Chondrocyte (in vitro differentiated cells): Measurements from ENCODE around the gene INPP4B. TPM values are rescaled to one million over a fixed set of nuclear protein-coding genes. Genes with fewer than 3 reads are reported as not detected.

ENCODE experiments used
- DNase-seq: peaks from one replicate; pipeline ENCODE4 v3.0.0; 2021; ENCODE audit warnings: mixed read lengths, low spot score
- H3K27ac Mint-ChIP-seq: one replicate; pipeline ENCODE4 v1.8.0; 2021; ENCODE audit warnings: mild to moderate bottlenecking, moderate library complexity, mixed read lengths; ENCODE audit not compliant: unreplicated experiment
- H3K27me3 Mint-ChIP-seq: 2 replicates; pipeline ENCODE4 v1.8.0; 2021; ENCODE audit warnings: low read depth, mixed read lengths
- H3K36me3 Mint-ChIP-seq: 2 replicates; pipeline ENCODE4 v1.8.0; 2021; ENCODE audit warnings: low read depth, mixed read lengths
- H3K4me1 Mint-ChIP-seq: 2 replicates; pipeline ENCODE4 v1.8.0; 2021; ENCODE audit warnings: low read depth, mild to moderate bottlenecking, mixed read lengths
- H3K4me3 Mint-ChIP-seq: one replicate; pipeline ENCODE4 v1.8.0; 2021; ENCODE audit warnings: mild to moderate bottlenecking, moderate library complexity, mixed read lengths; ENCODE audit not compliant: unreplicated experiment
- H3K9me3 Mint-ChIP-seq: 2 replicates; pipeline ENCODE4 v1.8.0; 2021; ENCODE audit warnings: low read depth, mixed read lengths
- total RNA-seq: library from RNA; stranded (reverse); gene quantifications from 3 replicates; pipeline ENCODE4 v1.2.1, GENCODE V29; 2021
- TF ChIP-seq, protein P1 (sequence below): fragments of 200-600 bp; sonication (generic); IDR thresholded peaks from 2 replicates; pipeline ENCODE4 v1.5.0; 2021; ENCODE audit warnings: antibody characterized with exemption, mild to moderate bottlenecking, moderate library complexity

The INPP4B gene
- total RNA-seq, 1 donor from 2014 or later = 30.0 TPM

- Mint-ChIP-seq H3K36me3 (no peaks in the 10 kb centered on the region), H3K4me1 (peaks cover 15% of the 10 kb centered on the region), H3K9me3 (no peaks in the 10 kb centered on the region), H3K27ac (no peak overlapping the region), H3K4me3 (no peak overlapping the region), H3K27me3 (no peaks in the 10 kb centered on the region)
- no peak for DNase-seq
- TF ChIP-seq, protein P1, sequence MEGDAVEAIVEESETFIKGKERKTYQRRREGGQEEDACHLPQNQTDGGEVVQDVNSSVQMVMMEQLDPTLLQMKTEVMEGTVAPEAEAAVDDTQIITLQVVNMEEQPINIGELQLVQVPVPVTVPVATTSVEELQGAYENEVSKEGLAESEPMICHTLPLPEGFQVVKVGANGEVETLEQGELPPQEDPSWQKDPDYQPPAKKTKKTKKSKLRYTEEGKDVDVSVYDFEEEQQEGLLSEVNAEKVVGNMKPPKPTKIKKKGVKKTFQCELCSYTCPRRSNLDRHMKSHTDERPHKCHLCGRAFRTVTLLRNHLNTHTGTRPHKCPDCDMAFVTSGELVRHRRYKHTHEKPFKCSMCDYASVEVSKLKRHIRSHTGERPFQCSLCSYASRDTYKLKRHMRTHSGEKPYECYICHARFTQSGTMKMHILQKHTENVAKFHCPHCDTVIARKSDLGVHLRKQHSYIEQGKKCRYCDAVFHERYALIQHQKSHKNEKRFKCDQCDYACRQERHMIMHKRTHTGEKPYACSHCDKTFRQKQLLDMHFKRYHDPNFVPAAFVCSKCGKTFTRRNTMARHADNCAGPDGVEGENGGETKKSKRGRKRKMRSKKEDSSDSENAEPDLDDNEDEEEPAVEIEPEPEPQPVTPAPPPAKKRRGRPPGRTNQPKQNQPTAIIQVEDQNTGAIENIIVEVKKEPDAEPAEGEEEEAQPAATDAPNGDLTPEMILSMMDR = no peak
These were observed 425.6 kb downstream of the INPP4B start for GRCh38 chr4:142420311-142421095.

GRCh38 chr4:142419712-142420111 lies 426.4 kb downstream of the INPP4B start:
- Mint-ChIP-seq H3K27me3 (no peaks in the 10 kb centered on the region), H3K9me3 (no peaks in the 10 kb centered on the region), H3K36me3 (no peaks in the 10 kb centered on the region), H3K4me3 (no peak overlapping the region), H3K4me1 (peaks cover 19% of the 10 kb centered on the region), H3K27ac (no peak overlapping the region)
- DNase-seq = no peak
- TF ChIP-seq, protein P1 = no peak

DNA sequence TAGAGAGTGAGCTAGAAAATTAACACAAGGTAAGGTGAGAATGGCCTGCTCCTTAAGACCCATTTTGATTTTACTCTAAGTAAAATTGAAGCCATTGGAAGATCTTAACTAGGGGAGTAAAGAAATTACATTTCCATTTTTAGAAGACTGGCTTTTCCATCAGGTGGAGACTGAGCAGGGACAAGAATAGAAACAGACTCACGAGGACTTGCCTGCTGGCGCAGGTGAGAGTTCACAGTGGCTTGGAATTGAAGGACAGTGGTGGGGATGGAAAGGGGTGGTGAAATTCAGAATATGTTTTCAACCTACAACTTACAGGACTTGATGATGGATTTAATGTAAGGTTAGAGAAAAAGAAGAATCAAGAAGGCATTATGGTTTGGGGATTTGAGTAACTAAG lies 427.4 kb downstream of the INPP4B start:
- TF ChIP-seq, protein P1 = no peak
- Mint-ChIP-seq H3K9me3 (no peaks in the 10 kb centered on the region), H3K4me3 (no peak overlapping the region), H3K4me1 (peaks cover 28% of the 10 kb centered on the region), H3K27me3 (no peaks in the 10 kb centered on the region), H3K27ac (no peak overlapping the region), H3K36me3 (no peaks in the 10 kb centered on the region)
- DNase-seq = no peak

DNA sequence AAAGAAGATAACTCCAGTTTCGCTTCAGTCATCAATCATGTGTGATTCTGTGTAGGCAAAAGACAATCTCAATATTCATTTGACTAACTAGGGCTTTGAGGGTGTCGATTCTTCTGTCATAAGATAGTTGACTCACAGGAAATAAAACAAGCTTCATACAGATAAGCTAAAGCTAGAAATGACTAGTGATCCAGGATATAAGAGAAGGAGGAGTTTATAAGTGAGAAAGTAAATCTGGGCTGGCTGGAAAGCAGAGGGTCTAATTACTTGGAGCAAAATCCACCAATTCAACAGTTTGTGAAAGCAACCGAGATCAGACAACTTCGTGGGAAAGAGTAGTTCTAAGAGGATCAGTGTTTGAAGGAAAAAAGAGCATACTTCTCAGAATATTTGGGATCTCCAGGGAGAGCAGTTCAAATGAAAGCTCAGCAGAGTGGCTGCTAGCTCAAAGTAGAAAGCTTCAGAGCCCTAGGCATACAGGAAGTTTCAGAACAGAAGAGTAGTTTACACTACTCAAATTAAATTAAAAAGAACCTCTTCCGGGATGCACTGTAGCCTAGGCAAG lies 429.3 kb downstream of the INPP4B start:
- H3K27ac Mint-ChIP-seq = peak overlapping the region; percentile 88
- H3K4me1 Mint-ChIP-seq = peaks cover 29% of the 10 kb centered on the region
- no peaks in the 10 kb centered on the region for H3K27me3 Mint-ChIP-seq
- no peaks in the 10 kb centered on the region for H3K36me3 Mint-ChIP-seq
- no peak for DNase-seq
- TF ChIP-seq, protein P1 = no peak
- peak overlapping the region; percentile 27 for H3K4me3 Mint-ChIP-seq
- no peaks in the 10 kb centered on the region for H3K9me3 Mint-ChIP-seq

DNA sequence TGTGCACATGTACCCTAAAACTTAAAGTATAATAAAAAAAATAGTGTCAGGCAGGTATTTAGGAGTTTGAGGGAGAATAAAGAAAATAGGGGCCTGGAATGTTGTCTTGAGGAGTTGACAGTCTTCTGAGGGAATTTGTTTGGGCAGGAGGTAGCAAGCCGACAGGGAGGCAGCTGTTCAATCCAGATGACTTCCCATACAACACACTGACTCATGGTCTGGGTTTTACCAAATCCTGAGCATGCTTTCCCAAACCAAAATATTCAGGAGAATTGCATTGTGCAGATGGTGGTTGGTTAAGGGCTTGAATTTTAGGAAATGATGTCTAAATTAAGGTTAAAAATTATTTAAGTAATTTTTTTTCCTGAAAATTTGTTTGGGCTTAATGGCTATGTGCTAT lies 430.0 kb downstream of the INPP4B start:
- Mint-ChIP-seq H3K4me1 (peaks cover 29% of the 10 kb centered on the region), H3K4me3 (no peak overlapping the region), H3K36me3 (no peaks in the 10 kb centered on the region), H3K27me3 (no peaks in the 10 kb centered on the region), H3K27ac (peak overlapping the region; percentile 88), H3K9me3 (no peaks in the 10 kb centered on the region)
- no peak for DNase-seq
- TF ChIP-seq, protein P1 = no peak
